Measurements from ENCODE around the gene BEGAIN.

Gene BEGAIN

DNA sequence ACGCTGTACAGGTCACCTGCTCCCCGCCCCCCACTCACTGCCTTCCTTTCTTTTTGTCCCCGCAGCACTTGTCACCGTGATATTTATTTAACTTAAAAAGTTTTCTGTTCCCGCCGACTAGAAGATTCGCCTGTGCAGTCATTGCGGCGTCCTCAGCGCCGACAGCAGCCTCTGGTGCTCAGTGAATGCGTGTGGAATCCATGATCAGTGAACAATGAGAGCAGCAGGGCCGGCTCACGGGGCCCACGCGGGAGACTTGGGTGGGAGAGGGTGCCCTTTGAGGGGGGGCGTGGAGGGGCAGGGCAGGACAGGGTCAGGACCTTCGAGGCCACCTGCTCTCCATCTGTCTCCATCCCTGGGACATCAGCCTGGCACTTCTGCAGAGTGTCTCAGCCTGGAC is 24.5 kb downstream of the BEGAIN start:
- H3K4me1 ChIP-seq (ENCODE audit: insufficient read depth, low read length): no peaks in the 10 kb centered on the region
- H3K4me3 ChIP-seq (ENCODE audit: low read length): no peak overlapping the region
- no peak overlapping the region for H3K27ac ChIP-seq (ENCODE audit: low read depth, low read length)
- H3K9me3 ChIP-seq (ENCODE audit: insufficient read depth, low read depth, low read length): no peaks in the 10 kb centered on the region
- H3K27me3 ChIP-seq (ENCODE audit: insufficient read depth, low read length): peaks cover 30% of the 10 kb centered on the region
- no peaks in the 10 kb centered on the region for H3K36me3 ChIP-seq (ENCODE audit: insufficient read depth, low read length)
- no peak overlapping the region for H3K9ac ChIP-seq (ENCODE audit: low read depth, low read length)
- 86% methylated on average over 18 of the region's 18 CpGs for WGBS

DNA sequence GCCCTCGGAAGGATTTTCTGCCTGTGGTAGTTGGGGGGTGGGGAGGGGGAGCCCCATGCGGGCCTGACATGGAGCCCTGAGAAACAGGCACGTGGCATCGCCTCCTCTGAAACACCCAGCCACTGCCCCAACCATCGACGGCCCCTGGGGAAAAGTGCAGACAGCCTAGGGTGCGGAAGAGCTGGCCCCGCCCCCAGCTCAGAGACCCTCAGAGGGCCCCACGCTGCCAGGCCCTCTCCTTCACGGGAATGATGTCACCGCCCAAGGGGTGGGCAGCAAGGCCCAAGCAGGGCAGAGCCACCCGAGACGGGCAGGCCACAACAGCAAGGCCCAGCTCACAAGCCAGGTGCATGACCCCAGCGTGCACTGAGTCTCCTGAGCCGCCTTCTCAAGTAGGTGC is 26.2 kb downstream of the BEGAIN start:
- no peaks in the 10 kb centered on the region for H3K9me3 ChIP-seq (ENCODE audit: insufficient read depth, low read depth, low read length)
- no peaks in the 10 kb centered on the region for H3K4me1 ChIP-seq (ENCODE audit: insufficient read depth, low read length)
- WGBS: 76% methylated on average over 15 of the region's 15 CpGs
- no peak overlapping the region for H3K9ac ChIP-seq (ENCODE audit: low read depth, low read length)
- no peaks in the 10 kb centered on the region for H3K36me3 ChIP-seq (ENCODE audit: insufficient read depth, low read length)
- peaks cover 12% of the 10 kb centered on the region; the same call in 1 of the 2 replicates for H3K27me3 ChIP-seq (ENCODE audit: insufficient read depth, low read length)
- no peak overlapping the region for H3K27ac ChIP-seq (ENCODE audit: low read depth, low read length)
- H3K4me3 ChIP-seq (ENCODE audit: low read length): no peak overlapping the region

DNA sequence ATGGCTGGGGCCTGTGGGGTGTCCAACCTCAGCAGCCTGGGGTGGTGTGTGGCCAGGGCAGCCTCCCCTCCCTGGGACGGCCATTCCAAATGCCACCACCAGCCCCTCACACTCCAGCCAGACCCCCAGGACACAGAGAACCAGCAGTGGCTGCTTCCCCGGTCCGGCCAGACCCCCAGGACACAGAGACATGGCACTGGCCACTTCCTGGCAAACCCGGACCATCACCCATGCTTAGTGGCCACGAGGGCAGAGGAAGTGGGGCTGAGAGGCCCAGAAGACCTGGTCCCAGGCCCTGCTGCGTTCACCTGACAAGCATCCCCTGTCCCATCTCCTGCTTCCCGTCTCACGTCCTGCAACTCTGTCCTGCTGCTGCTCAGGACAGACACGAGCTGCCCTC is 26.7 kb downstream of the BEGAIN start:
- 91% methylated on average over 9 of the region's 9 CpGs for WGBS
- Histone ChIP-seq H3K4me3 (ENCODE audit: low read length) (no peak overlapping the region), H3K4me1 (ENCODE audit: insufficient read depth, low read length) (no peaks in the 10 kb centered on the region), H3K9ac (ENCODE audit: low read depth, low read length) (no peak overlapping the region), H3K36me3 (ENCODE audit: insufficient read depth, low read length) (no peaks in the 10 kb centered on the region), H3K9me3 (ENCODE audit: insufficient read depth, low read depth, low read length) (no peaks in the 10 kb centered on the region), H3K27ac (ENCODE audit: low read depth, low read length) (no peak overlapping the region), H3K27me3 (ENCODE audit: insufficient read depth, low read length) (peaks cover 7% of the 10 kb centered on the region; the same call in 1 of the 2 replicates)

DNA sequence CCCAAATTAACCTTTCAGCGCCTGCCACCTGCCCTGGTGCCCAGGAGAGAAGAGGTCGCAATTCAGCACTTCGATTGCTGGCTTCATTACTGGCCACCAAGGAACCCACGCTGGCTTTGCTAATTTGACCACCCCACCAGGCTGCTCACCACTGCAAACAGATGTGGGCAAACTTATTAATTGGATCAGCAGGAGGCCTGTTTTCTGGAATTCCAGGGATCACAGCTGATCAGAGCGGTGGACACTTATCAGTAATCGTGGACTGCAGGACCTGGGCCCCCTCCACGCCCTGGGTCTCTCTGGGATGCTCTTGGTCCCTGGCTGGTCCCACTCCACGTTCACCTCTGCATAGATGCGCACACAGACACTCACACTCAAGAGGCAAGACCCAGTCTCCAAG is 27.8 kb downstream of the BEGAIN start:
- H3K4me3 ChIP-seq (ENCODE audit: low read length): no peak overlapping the region
- no peaks in the 10 kb centered on the region for H3K4me1 ChIP-seq (ENCODE audit: insufficient read depth, low read length)
- WGBS: 90% methylated on average over 9 of the region's 9 CpGs
- H3K27ac ChIP-seq (ENCODE audit: low read depth, low read length): no peak overlapping the region
- no peaks in the 10 kb centered on the region for H3K9me3 ChIP-seq (ENCODE audit: insufficient read depth, low read depth, low read length)
- no peak overlapping the region for H3K9ac ChIP-seq (ENCODE audit: low read depth, low read length)
- H3K27me3 ChIP-seq (ENCODE audit: insufficient read depth, low read length): peaks cover 2% of the 10 kb centered on the region; the same call in 1 of the 2 replicates
- no peaks in the 10 kb centered on the region for H3K36me3 ChIP-seq (ENCODE audit: insufficient read depth, low read length)

DNA sequence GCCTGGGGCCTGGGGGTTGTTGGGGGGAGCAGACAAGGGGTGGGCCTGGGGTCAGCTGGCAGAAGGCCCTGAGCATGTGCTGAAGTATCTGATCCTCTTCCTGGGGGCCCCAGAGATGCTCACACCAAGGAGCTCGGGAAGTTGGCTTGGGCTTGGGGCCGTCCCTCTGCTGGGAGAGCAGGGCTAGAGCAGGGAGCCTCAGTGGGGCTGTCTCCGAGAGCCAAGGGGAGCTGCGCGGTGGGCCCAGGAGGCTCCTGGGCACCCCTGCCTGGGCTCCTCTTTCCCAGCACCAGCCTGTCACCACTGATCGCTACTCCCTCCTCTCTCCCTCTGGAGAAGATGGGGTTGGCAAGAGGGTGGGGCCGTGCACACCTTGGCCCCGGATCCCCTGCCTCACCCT is 28.3 kb downstream of the BEGAIN start:
- H3K36me3 ChIP-seq (ENCODE audit: insufficient read depth, low read length): no peaks in the 10 kb centered on the region
- H3K4me3 ChIP-seq (ENCODE audit: low read length): no peak overlapping the region
- no peaks in the 10 kb centered on the region for H3K9me3 ChIP-seq (ENCODE audit: insufficient read depth, low read depth, low read length)
- no peaks in the 10 kb centered on the region for H3K4me1 ChIP-seq (ENCODE audit: insufficient read depth, low read length)
- no peak overlapping the region for H3K9ac ChIP-seq (ENCODE audit: low read depth, low read length)
- WGBS: 91% methylated on average over 8 of the region's 8 CpGs
- no peaks in the 10 kb centered on the region for H3K27me3 ChIP-seq (ENCODE audit: insufficient read depth, low read length)
- no peak overlapping the region for H3K27ac ChIP-seq (ENCODE audit: low read depth, low read length)

DNA sequence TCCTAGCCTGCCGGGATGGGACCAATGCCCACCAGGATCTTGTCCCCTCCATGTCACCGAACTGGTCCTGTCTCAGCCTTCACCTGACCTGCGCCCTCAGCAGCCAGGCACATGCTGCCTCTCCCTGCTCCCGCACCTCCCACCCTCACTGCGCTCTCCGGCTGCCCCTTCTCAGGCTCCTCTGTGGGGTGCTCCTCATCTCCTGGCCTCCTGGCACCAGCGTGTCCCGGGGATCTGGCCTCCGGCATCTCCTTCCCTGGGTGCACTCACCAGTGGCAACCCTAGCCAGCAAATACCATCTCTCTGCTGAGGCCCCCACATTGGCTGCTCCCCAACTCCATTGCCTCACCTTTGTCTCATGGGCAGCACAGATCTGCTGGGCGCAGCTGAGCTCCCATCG is 29.0 kb downstream of the BEGAIN start:
- no peak overlapping the region for H3K27ac ChIP-seq (ENCODE audit: low read depth, low read length)
- H3K36me3 ChIP-seq (ENCODE audit: insufficient read depth, low read length): no peaks in the 10 kb centered on the region
- 92% methylated on average over 11 of the region's 11 CpGs for WGBS
- H3K27me3 ChIP-seq (ENCODE audit: insufficient read depth, low read length): no peaks in the 10 kb centered on the region
- no peaks in the 10 kb centered on the region for H3K9me3 ChIP-seq (ENCODE audit: insufficient read depth, low read depth, low read length)
- H3K9ac ChIP-seq (ENCODE audit: low read depth, low read length): no peak overlapping the region
- no peaks in the 10 kb centered on the region for H3K4me1 ChIP-seq (ENCODE audit: insufficient read depth, low read length)
- H3K4me3 ChIP-seq (ENCODE audit: low read length): no peak overlapping the region

DNA sequence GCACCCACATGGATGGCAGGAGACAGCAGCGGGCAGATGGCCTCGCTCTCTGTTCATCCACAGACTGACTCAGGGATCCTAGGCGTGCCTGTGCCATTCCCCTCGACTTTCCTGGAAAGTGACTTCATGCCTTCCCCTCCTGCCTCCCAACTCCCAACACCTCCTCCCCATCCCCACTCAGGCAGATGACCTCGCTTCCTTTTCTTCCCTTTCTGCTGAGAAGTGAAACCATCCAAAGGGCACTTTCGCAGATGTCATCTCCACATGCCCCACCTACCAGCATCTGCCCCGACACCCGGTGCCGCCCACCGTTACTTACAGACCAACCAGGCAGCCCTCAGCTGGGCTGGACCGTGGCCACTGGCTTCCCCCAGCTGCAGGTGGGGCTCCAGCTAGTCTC is 29.6 kb downstream of the BEGAIN start:
- Histone ChIP-seq H3K9me3 (ENCODE audit: insufficient read depth, low read depth, low read length) (no peaks in the 10 kb centered on the region), H3K36me3 (ENCODE audit: insufficient read depth, low read length) (no peaks in the 10 kb centered on the region), H3K27ac (ENCODE audit: low read depth, low read length) (no peak overlapping the region), H3K4me1 (ENCODE audit: insufficient read depth, low read length) (no peaks in the 10 kb centered on the region), H3K9ac (ENCODE audit: low read depth, low read length) (no peak overlapping the region), H3K27me3 (ENCODE audit: insufficient read depth, low read length) (no peaks in the 10 kb centered on the region), H3K4me3 (ENCODE audit: low read length) (no peak overlapping the region)
- 82% methylated on average over 11 of the region's 11 CpGs for WGBS

DNA sequence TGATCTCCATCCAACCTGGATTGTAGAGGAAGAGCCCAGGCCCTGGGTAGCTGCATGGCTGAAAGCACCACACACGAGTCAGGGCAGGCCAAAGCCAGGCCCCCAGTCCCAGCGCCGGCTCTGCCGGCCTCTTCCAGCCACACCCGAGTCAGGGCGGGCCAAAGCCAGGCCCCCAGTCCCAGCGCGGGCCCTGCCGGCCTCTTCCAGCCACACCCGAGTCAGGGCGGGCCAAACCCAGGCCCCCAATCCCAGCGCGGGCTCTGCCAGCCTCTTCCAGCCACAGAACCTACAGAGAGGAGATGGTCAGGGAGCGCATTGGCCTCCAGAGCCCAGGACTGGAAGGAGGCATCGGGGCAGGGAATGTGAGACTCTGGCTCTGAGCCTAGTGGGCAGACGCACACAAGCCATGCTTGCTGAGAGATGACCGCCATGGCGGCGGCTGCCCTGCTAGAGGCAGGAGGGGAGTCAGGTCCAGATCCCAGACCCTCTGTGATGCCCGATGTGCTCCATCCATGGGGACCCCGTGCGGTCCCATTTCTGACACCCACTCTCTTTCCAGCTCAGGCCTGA is 30.2 kb downstream of the BEGAIN start:
- no peaks in the 10 kb centered on the region for H3K36me3 ChIP-seq (ENCODE audit: insufficient read depth, low read length)
- no peaks in the 10 kb centered on the region for H3K4me1 ChIP-seq (ENCODE audit: insufficient read depth, low read length)
- WGBS: 80% methylated on average over 22 of the region's 22 CpGs
- no peaks in the 10 kb centered on the region for H3K27me3 ChIP-seq (ENCODE audit: insufficient read depth, low read length)
- no peak overlapping the region for H3K27ac ChIP-seq (ENCODE audit: low read depth, low read length)
- no peaks in the 10 kb centered on the region for H3K9me3 ChIP-seq (ENCODE audit: insufficient read depth, low read depth, low read length)
- H3K4me3 ChIP-seq (ENCODE audit: low read length): no peak overlapping the region
- no peak overlapping the region for H3K9ac ChIP-seq (ENCODE audit: low read depth, low read length)

DNA sequence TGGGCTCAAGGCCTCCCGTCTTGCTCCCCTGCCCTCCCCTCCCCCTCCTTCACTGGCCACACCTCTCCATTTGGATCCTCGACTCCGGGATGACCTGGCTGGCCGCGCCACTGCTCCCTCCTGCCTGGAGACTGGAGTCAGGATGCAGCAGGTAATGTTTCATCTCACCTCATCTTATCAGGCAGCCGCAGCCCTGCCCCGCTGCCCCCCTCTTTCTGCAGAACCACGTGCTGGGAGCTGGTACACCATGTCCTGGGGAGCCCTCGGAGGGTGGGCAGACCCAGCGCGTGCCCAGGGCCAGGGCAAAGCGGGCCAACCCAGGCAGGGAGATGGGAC is 31.1 kb downstream of the BEGAIN start:
- 70% methylated on average over 12 of the region's 12 CpGs for WGBS
- H3K4me3 ChIP-seq (ENCODE audit: low read length): no peak overlapping the region
- no peaks in the 10 kb centered on the region for H3K36me3 ChIP-seq (ENCODE audit: insufficient read depth, low read length)
- H3K9me3 ChIP-seq (ENCODE audit: insufficient read depth, low read depth, low read length): no peaks in the 10 kb centered on the region
- no peak overlapping the region for H3K9ac ChIP-seq (ENCODE audit: low read depth, low read length)
- H3K4me1 ChIP-seq (ENCODE audit: insufficient read depth, low read length): no peaks in the 10 kb centered on the region
- no peaks in the 10 kb centered on the region for H3K27me3 ChIP-seq (ENCODE audit: insufficient read depth, low read length)
- no peak overlapping the region for H3K27ac ChIP-seq (ENCODE audit: low read depth, low read length)

DNA sequence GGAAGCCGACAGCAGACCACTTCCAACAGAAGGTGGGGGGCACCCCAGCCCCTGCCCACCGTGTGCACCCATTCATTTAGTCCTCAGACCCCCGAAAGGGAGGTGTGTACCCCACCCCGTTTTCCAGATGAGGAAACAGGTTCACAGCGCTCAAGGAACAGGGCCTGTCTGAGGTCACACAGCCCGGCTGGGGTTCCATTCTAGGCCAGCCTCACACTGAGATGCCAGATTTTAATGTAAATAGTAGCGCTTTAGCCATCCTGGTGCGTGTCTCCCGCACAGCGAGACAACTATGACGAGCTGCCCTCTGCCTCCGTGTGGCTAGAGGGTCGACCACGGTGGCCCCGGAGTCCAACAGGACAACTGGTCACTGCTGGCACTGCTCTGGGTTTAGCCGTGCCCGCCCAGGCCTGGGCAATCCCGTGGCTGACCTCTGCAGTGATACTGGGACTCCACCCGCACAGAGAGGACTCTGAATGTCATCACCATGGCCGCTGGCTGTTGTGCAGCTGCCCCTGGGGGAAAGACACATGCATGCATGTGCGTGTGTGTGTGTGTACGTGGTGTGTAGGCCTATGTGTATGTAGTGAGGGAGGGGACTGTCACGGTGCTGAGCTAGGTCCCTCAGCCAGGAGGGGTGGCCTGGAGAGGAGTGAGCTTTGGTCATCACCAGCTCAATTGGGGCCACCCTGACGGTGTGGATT is 31.6 kb downstream of the BEGAIN start:
- WGBS: 54% methylated on average over 24 of the region's 24 CpGs
- no peak overlapping the region for H3K27ac ChIP-seq (ENCODE audit: low read depth, low read length)

DNA sequence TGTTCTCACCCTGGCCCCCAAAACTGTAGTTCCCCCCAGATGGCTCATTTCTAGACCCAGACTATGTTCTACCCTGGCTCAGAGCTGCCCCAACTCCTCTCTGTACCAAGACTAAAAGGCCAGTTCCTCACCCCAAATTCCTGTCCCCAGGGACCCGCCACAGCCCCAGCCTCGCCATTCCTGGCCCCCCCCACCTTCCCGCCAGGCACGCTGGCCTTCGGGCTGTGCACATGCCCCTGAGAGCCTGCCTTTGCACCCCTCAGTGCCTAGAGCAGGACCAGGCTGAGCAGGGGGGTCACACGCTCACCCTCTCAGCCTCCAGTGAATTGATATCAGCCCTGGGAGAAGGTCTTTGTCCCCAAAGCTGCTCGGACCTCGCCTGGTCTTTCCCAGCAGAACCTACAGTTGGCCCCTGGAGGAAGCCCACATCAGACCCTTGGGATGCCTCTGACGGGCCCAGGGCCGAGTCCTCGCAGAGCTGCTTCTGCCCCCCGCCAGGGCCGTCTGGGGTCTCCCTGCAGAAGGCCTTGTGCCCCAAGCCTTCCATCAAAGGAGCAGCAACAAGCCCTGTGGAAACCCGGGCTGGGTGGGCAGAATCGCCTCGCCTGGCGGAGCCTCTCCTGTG is 32.4 kb downstream of the BEGAIN start:
- H3K4me3 ChIP-seq (ENCODE audit: low read length): no peak overlapping the region
- H3K27ac ChIP-seq (ENCODE audit: low read depth, low read length): no peak overlapping the region
- H3K9ac ChIP-seq (ENCODE audit: low read depth, low read length): no peak overlapping the region
- H3K27me3 ChIP-seq (ENCODE audit: insufficient read depth, low read length): no peaks in the 10 kb centered on the region
- H3K4me1 ChIP-seq (ENCODE audit: insufficient read depth, low read length): no peaks in the 10 kb centered on the region
- H3K9me3 ChIP-seq (ENCODE audit: insufficient read depth, low read depth, low read length): no peaks in the 10 kb centered on the region
- WGBS: 91% methylated on average over 17 of the region's 17 CpGs
- no peaks in the 10 kb centered on the region for H3K36me3 ChIP-seq (ENCODE audit: insufficient read depth, low read length)

More for the DNA sequence above, 31.6 kb downstream of the BEGAIN start:
- H3K36me3 ChIP-seq (ENCODE audit: insufficient read depth, low read length): no peaks in the 10 kb centered on the region
- H3K27me3 ChIP-seq (ENCODE audit: insufficient read depth, low read length): no peaks in the 10 kb centered on the region
- no peak overlapping the region for H3K9ac ChIP-seq (ENCODE audit: low read depth, low read length)
- H3K4me1 ChIP-seq (ENCODE audit: insufficient read depth, low read length): no peaks in the 10 kb centered on the region
- H3K4me3 ChIP-seq (ENCODE audit: low read length): no peak overlapping the region
- no peaks in the 10 kb centered on the region for H3K9me3 ChIP-seq (ENCODE audit: insufficient read depth, low read depth, low read length)

Data from HUES64 (cell line).